SIG-M5 treated with dmso at 0.1 percent for 504 hours (cell line): ENCODE data around the gene NAA38.

ENCODE experiments used
- DNase-seq: peaks from one replicate; lab custom pipeline; 2025; ENCODE audit not compliant: unreplicated experiment; lab: John Stamatoyannopoulos, UW

The NAA38 gene

DNA sequence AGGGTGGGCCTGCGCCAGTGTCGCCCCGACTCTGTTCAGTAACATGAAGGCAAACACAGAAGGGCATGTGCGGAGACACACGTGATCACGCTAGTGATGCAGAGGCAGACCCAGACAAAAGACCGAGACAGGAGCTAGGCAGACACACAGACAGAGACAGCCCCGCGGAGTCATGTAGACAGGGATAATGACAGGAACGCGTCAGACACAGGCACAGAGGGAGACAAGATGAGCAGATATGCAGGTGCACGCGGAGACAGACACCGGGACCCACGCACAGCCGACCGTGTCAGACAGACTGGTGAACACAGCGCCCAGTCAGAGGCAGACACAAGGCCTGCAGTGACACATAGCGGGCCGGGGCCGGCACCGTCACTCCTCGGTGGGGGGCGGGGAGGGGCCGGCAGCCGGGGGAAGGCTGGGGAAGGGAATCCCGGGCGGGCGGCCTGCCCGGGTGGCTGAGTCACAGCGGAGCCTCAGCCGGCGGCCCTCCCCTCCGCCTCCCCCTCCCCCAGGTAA lies 15.9 kb downstream of the NAA38 start:
- peak; percentile 70 for DNase-seq

DNA sequence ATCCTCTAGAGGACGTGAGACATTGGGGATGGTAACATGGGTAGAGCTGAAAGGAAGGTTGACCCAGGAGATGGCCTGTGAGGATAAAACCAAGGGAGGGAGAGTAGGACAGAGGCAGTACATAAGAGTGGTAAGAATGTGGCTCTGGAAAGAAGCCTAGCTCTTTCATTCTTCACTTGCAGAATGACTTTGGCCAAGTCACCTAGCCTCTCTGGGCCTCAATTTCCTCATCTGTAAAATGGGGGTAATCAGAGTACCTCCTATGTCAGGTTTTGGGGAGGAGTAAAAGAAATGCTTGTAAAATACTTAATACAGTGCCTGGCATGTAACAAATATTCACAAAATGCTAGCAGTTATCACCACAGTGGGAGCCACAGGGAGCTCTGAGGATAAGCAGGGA lies 16.5 kb downstream of the NAA38 start:
- DNase-seq: no peak

DNA sequence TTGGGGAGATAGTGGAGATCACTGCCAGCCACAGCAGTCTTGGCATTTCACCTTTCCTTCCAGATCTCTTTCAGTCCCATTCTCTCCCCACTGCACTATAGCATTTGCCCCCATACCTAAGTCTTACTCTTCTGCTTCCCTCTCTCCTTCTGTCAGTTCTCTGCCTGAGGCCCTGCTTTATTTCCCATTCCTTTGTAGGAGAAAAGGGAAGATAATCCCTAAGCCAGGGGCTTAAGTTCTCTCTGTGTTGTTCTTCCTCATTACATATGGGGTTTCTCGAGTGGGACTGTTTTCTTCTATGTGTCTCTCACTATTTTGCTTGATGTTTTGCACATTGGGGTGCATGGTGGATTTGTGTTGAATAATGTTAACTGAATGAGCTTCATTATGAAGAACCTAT lies 16.9 kb downstream of the NAA38 start:
- no peak for DNase-seq

DNA sequence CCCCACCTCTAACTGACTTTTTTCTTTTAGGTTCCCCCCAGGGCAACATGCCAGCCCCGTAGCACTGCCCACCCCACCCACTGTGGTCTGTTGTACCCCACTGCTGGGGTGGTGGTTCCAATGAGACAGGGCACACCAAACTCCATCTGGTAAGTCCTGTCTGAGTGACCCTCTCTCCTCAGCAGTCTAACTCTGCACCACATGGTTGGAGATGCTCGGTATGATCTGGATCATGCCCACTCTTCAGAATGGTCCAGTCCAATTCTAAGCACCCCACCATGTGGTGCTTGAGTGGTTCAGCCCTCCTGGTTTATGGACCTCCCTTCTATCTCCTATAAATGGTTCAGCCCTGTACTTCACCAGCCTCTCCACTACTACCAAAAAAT lies 17.5 kb downstream of the NAA38 start:
- peak; percentile 36 for DNase-seq

DNA sequence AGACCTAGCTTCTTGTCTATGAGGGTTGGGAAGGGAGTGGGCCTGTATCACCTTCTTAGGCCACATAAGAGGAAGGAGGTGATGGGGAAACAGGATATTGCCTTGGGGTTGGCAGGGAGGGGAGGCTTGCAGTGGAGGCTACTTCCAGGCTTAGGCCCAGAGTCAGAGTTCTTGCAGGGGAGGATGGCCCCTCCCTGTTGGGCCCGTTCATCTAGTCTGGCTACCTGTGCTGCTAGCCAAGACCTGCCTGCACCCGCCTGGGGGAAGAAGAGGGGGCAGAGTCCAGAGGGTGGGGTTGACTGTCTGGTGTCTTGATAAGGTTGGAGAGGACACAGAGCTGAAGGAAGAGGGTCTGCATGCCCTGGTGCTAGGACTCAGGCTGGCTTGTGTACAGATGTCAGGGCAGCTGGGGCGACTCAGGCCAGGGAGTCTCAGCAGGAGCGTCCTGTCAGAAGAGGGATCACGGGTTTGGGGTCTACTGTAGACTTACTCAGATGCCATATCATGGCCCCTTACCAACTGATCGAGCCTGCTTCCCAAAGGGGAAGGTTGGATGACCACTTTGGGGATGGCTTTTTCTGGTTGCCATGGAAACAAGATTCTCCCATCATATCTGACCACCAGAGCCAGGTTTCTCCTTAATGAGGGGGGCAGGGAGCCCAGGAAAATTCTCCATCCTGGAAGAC lies 18.0 kb downstream of the NAA38 start:
- DNase-seq: peak; percentile 75

DNA sequence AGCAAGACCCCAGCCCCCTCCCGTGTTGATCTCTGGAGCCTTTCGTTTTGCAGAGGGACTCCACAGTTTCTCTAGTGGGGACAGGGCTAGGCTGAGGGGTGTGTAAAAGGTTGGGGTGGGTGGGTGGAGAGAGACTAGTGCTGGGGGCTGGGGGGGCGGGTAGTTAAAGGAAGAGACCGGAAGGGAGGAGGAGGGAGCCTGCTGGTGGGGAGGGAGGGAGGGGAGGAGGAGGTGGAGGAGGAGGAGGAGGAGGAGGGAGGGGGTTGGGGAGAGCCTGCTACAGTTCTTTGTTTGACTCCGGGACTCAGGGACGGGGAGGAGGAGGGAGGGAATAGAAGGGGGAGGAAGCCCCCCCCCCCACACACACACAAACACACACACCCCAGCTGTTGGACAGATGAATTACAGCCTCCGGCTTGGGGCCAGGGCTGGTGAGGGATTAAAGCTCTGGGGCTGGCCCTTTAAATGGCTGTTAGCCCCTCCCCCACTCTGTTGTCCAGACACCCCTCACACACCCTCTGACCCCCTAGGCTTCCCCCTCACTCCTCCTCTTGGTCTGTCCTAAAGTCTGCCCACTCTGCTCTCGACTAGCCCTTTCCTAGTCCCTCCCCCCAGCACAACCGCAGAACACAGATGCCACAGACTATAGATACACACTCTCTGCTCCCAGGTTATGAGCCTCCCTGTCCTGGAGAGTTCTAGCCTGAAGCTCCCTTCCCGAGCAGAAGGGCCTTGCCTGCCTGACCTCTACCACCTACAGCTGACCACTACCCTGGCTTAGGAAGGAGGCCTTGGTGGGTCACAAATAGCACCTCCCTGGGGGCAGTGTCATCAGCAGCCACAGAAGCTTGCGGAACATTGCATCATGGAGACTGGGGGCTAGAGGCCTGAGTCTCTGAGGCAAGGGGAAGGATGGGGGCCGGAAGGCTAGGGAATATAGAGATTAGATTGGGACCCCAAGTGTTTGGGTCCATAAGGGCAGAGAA lies 19.0 kb downstream of the NAA38 start:
- DNase-seq: peak; percentile 76

DNA sequence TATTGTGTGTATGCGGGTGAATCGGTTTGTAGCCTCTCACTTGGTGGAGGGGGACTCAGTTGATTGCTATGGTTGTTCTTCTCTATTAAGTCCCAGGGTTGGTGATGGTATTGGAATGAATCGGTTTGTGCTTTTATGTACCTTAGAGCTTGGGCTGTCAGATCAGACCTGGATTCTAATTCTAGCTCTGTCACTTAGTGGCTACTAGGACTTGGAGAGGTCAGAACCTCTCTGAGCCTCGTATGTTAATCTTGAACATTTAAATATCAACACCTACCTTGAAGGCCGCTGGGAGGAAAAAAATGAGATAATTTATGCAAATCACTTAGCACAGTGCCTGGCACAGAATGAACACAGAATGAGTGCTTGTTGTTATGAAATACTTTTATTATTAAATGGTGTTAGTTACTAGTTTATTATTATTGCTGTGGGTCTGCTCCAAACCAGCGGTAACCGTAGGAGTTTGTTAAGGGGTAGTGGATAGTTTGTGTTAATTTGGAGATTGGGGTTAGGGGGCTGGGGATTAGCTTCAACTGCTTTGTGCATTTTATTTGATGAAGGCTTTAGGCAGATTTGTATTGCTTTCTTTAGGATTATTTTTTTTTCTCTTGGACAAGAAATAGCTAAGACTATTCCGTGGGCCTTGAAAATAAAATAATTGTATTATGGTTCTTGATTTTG lies 19.8 kb downstream of the NAA38 start:
- DNase-seq: no peak

DNA sequence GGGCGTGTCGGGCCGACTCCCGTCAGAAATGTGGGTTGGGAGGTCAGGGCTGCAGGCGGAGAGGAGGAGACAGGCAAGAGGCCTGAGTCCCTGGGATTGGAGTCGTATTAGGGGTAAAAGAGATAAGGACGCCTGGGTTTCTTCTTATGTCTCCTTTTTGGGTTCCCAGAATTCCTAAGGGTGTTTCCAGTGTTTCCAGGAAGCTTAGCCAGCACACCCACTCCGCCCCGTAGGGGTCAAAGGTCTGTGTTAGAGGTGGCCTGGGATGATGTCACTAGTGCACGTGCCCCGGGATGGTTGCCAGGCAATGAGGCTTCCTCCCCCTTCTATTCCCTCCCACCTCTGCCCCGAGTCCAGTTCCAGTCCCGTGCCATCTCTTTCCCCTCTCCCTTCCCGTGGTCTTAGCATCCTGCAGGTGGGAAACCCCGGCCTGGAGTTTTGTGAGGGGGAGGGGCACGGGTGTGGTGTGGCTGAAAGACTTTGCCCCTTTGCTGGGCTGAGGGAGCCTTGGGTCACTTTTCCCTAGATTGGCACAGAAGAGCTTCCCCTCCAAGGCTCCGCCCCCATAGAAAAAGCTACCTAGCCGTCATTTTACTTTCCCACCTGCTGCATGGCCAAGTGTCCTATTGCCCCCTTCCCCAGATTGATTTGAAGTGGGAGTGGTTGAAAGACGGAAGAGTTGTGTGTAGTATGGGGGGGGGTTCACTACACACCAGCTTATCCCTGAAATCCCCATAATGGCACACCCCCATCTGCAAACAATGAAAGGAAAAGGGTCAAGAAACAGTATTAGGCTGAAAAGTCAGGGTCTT lies 20.6 kb downstream of the NAA38 start:
- DNase-seq: peak; percentile 90

DNA sequence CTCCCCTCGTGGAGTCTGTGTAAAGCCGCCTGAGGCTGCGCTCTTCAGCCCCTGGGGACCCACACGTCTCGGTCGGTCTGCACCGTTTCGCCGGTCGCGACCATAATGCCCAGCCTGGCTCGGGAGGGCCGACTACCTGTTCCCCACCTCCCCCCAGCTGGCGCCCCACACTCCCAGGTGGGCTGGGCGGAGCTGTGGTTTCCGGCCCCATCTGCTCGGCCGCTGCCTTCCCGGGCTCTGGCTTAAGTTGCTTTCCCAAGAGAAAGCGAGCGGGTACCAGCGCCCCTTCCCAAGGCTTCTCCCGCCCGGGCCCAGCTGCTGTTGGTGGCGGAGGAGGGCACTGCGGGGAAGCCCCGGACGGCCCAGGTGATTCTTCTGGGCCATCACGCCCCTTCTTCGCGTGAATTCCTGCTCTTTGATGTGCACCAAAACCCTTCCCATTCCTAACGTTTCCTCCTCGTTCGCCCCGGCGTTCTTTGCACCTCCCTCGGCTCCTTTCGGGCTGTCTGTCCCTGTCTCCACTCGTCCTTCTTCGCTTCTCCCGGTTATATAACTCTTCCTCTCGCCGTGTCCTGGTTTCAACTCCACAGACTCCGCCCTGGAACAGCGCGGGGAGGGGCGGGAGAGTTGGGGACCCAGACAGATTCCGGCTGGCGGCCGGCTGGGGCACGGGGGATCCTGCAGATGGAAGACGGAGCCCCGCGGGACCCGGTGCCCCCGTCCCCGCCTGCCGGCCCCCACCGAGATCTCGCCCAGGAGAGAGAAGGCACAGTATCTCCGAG lies 21.4 kb downstream of the NAA38 start:
- DNase-seq: peak; percentile 56

DNA sequence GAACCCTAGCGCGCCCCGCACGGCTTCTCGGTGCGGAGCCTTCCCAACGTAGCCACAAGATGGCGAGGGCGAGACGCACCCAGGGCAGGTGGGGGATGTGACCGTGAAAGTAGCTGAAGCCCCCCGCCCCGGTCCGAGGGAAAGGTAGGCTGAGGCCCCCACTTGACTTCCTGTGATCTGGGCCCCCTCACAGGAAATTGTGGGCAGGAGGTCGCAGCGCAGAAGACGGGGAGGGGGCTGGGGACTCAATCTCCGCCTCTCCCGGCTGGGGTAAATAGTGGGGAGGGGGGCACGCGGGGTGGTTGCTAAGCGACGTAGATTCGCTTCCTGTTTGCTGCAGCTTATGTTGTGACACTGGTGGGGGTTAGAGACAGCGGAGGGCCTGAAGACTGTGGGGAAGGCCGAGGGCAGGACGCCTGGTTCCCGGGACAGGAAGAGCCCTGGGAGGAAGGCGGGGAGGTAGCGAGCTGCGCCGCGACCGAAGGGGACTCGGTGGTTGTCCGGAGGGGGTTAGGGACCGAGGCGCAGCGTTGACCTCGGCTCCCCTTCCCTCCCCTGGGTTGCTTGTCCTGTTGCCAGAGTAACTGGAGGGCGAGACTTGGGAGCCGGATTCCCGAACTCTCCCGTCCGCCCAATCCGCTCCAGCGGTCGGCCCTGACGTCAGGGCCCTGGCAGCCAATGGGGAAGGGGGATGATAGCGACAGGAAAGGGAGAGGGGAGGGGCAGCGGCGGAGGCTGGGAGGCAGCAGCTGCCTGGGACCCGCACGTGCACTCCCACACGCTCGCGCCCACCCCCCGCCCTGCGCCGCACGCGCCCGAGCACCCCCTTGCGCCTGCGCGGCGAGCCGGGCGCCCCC lies 22.2 kb downstream of the NAA38 start:
- peak; percentile 94 for DNase-seq

DNA sequence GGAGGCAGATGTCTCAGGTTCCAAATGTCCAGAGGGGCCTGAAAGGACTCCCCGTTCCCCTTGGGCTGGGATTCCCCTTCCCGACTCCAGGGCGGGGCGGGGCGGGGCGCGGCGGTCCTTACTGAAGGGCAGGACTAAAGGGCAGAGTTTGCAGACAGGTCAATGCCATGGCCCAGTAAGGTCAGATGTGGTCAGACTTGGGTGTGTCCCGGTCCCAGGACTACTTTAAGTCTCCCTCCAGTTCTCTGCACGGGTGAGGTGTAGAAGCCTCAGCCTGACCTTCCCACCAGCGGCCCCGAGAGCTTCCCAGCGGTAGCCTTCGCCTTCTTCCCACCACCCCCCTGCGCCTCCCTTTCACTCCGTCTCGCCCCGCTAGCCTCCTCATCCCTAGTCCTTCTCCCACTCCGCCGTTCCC lies 22.8 kb downstream of the NAA38 start:
- peak; percentile 50 for DNase-seq

DNA sequence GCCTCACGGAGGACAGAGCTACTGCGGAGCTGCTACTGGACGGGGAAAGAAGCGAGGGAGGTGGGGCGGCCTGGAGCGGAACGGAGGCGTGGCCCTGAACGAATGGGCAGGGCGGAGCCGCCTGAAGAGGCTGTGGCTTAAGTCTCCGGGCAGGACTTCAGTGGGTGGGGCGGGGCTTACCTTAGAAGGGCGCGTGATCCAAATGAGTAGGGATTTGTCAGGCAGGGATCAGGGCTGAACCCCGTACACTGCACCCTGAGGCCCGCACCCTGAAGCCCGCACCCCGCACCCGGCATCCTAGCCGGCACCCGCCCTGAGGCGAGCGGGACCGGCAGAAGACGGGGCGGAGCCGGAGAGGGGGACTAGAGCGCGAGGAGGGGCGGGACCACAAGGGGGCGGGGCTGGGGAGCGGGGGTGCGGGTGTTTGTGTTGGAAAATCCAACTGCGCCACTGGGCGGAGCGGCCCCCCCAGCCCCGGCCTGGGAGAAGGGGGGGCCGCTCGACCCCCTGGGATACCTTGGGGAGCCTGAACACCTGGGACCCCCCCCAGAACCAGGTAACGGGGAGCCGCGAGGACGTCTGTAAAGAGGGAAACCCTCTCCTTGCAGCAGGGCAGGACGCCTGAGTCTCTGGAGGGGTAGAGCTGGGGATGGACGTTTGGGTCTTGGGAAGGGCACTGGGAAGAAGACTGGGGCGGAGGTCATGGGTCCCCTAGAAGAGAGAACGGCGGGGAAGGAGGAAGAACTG lies 23.4 kb downstream of the NAA38 start, which contains the start of gene KDM6B:
TSS of gene KDM6B (plus strand) at position 423 of the 747 bp plus-strand sequence. CDS start 11,338 bp downstream, outside the sequence.
- DNase-seq: peak; percentile 88

DNA sequence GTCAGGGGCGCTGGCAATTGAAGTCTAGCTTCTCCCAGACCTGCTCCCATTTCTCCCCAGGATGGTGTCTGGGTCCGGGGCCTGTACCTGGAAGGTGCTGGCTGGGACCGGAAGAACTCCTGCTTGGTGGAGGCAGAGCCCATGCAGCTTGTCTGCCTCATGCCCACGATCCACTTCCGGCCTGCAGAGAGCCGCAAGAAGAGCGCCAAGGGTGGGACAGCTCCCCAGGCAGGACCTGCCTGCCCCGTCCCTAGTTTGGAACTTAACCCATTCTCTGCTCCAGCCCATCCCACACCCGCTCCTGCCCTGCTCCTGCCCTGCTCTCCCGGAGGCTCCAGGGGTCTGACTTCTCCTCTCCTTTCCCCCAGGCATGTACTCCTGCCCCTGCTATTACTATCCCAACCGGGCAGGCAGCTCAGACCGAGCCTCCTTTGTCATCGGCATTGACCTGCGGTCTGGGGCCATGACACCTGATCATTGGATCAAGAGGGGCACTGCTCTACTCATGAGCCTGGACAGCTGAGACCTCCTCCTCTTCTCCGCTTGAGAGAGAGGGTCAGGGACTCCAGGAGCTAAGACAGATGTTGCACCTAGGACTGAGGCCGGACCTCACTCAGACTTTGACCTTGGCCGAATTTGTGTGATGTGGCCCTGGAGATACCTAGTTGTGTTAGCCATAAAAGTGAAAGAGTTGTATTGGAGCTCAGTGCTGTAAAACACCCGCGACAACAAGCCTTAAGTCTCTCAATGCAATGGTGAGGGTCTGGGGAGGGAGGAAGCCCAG lies 24.2 kb downstream of the NAA38 start:
- no peak for DNase-seq

DNA sequence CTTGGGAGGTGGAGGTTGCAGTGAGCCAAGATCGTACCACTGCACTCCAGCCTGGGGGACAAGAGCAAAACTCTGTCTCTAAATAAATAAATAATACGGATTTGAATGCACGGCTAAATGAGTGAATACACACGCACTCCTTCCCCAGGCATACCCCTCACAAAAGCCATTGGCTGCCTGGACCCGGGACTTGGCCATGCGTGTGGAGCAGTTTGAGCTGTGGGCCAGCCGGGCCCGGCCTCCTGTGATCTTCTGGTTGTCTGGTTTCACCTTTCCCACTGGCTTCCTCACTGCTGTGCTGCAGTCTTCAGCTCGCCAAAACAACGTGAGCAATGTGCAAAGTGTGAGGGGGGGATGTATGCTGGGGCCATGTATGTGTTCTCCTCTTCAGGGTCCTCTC lies 24.9 kb downstream of the NAA38 start:
- no peak for DNase-seq

DNA sequence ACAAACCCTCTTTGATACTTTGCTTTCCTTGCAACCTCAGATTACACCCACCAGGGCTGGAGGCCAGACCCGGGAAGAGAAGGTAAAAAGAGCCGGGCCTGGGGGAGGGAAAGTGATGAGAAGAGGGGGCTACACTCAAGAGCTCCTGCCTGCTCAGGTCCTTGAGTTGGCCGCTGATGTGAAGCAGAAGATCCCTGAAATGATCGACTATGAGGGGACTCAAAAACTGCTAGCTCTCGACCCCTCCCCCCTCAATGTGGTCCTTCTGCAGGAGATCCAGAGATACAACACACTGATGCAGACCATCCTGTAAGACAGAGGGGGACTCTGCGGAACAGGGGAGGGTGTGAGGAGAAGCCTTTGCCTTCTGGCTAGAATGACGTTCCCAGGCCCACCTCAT lies 26.1 kb downstream of the NAA38 start:
- no peak for DNase-seq

DNA sequence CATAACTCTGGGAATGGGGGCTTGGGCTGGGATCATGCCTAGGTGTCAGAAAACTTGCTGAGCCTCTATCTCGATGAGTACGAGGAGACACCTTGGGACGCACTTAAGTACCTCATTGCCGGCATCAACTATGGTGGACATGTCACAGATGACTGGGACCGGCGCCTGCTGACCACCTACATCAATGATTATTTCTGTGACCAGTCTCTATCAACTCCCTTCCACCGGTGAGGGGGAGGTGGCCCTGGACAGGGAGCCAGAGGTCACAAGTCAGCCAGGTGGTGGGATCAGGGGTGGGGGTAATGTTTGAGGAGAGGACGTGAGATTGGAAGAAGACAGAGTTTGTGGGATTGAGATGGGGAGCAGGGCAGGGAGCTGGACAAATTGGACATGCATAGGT lies 26.7 kb downstream of the NAA38 start:
- no peak for DNase-seq
